CD4-positive, alpha-beta T cell treated with Interleukin-21 for 1 hour (primary cell): ENCODE measurements around the gene STAC2.
"Not testable (repeated sequence)": the region's sequence is repeated elsewhere in the genome, so short reads cannot be mapped to it uniquely, and the experiment has no call there.

Experiments used
- DNase-seq: peaks from one replicate; pipeline ENCODE4 v3.0.0-alpha.2; 2020

STAC2 gene

GRCh38 chr17:39225308-39225958 is at the start of gene STAC2:
Gene STAC2, minus strand, starts transcription at chr17:39225945. Its CDS starts 443 bp downstream, at chr17:39225502.
- no peak for DNase-seq

GRCh38 chr17:39271546-39271945 is 45.8 kb upstream of the STAC2 start:
- DNase-seq: no peak

- no peak for DNase-seq
Measured at GRCh38 chr17:39270923-39271322, 45.2 kb upstream of the STAC2 start.

GRCh38 chr17:39264119-39264518 is 38.4 kb upstream of the STAC2 start:
- DNase-seq: no peak

GRCh38 chr17:39261286-39261685 is 35.5 kb upstream of the STAC2 start:
- peak; percentile 25 for DNase-seq

GRCh38 chr17:39252788-39253460 is 27.2 kb upstream of the STAC2 start:
- no peak for DNase-seq

- DNase-seq: no peak
Measured at GRCh38 chr17:39251997-39252396, 26.3 kb upstream of the STAC2 start.

GRCh38 chr17:39250076-39250475 is 24.3 kb upstream of the STAC2 start:
- DNase-seq: not testable (repeated sequence)

GRCh38 chr17:39246274-39246673 is 20.5 kb upstream of the STAC2 start:
- DNase-seq: no peak

GRCh38 chr17:39244600-39245570 is 19.1 kb upstream of the STAC2 start:
- DNase-seq: peak; percentile 85

- DNase-seq: no peak
Measured at GRCh38 chr17:39244016-39244599, 18.4 kb upstream of the STAC2 start.

- DNase-seq: no peak
Measured at GRCh38 chr17:39243155-39243554, 17.4 kb upstream of the STAC2 start.

- no peak for DNase-seq
Measured at GRCh38 chr17:39240631-39241030, 14.9 kb upstream of the STAC2 start.

GRCh38 chr17:39239640-39240314 is 14.0 kb upstream of the STAC2 start:
- DNase-seq: peak; percentile 81

- DNase-seq: peak; percentile 91
Measured at GRCh38 chr17:39238311-39238972, 12.7 kb upstream of the STAC2 start.

GRCh38 chr17:39237586-39237985 is 11.8 kb upstream of the STAC2 start:
- no peak for DNase-seq

GRCh38 chr17:39236981-39237441 is 11.3 kb upstream of the STAC2 start:
- no peak for DNase-seq

- DNase-seq: no peak
Measured at GRCh38 chr17:39236450-39236927, 10.7 kb upstream of the STAC2 start.

- peak; percentile 73 for DNase-seq
Measured at GRCh38 chr17:39235555-39236449, 10.1 kb upstream of the STAC2 start.
